Hippocampal formation (tissue), 2 donors: ENCODE results near the gene XAGE3.
"Not testable (repeated sequence)": the region's sequence is repeated elsewhere in the genome, so short reads cannot be mapped to it uniquely, and the experiment has no call there.

ENCODE experiments used
- DNase-seq, 2 donors: peaks; one replicate each; lab custom pipeline; 2025; lab: John Stamatoyannopoulos, UW

The XAGE3 gene, protein sequence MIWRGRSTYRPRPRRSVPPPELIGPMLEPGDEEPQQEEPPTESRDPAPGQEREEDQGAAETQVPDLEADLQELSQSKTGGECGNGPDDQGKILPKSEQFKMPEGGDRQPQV

DNA sequence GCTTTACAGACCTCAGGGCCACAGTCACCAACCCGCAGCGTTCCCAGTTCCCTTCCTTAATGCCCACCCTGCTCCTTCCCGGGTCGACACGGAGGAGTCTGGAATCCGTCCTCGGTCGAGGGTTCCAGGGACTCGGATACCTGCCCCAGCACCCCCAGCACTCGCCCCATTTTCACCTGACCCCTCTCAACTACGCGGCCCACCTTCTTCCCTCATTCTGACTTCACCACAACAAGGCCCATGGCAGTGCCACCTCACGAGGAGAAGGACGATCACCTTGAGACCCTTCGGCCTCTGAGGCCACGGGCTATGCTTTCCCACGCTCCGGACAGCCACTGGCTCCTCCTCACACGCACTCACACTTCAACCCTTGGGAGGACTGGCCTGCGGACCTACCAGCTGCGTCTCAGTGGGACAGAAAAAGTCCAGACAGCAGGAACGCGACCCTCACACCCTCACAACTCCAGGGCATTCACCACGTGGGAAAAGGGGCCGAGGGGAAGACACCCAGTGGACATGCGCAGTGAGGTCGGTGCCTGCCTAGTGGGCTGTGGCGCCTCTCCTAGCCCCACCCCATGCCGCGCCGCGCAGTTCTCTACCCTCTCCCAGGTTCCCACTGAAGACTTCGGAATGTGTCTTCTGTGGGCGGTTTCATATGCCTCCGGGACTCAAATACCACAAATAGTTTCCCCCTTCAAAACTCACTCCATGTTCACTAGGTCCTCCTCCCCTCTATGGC, at the start of gene XAGE3:
Gene XAGE3 (minus strand): TSS at position 474 of the 739 bp plus-strand sequence. CDS start 950 bp downstream, outside the sequence.
- no peak for DNase-seq

DNA sequence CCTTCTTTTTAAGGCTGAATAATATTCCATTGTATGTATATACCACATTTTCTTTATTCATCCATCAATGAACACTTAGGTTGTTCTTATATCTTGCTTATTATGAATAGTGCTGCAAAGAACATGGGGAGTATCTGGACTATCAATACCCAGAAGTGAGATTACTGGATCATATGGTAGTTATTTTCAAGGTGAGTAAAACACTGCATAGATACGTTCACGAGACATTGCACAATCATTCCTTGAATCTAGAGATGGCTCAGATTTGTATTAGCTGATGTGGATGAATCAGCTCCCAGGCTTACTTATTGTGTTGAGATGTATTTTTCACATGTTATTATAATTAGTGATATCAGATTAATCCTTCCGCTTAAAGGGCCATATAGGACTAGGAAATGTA, 46.8 kb upstream of the XAGE3 start:
- not testable (repeated sequence) for DNase-seq

GRCh38 chrX:52913681-52914080, 45.8 kb upstream of the XAGE3 start:
- not testable (repeated sequence) for DNase-seq

GRCh38 chrX:52909313-52909969, 41.6 kb upstream of the XAGE3 start:
- not testable (repeated sequence) for DNase-seq

GRCh38 chrX:52907900-52908299, 40.0 kb upstream of the XAGE3 start:
- not testable (repeated sequence) for DNase-seq

- not testable (repeated sequence) for DNase-seq
Measured at GRCh38 chrX:52907137-52907536, 39.3 kb upstream of the XAGE3 start.

DNA sequence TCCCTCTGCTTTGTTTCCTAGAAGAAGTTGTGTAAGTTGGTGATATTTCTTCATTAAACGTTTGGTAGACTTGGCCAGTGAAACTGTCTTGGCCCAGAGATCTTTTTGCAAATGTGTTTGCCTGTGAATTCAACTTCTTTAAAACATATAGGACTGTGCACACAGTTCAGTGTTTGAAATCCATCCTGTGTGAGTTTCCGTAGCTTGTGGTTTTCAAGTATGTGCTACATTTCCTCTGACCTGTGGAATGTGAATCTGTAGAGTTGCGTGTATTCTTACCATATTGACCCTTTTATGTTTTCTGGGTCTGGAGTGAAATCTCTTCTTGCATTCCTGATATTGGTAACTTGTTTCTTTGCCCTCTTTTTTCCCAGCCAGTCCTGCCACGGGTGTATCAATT, 38.2 kb upstream of the XAGE3 start:
- not testable (repeated sequence) for DNase-seq

DNA sequence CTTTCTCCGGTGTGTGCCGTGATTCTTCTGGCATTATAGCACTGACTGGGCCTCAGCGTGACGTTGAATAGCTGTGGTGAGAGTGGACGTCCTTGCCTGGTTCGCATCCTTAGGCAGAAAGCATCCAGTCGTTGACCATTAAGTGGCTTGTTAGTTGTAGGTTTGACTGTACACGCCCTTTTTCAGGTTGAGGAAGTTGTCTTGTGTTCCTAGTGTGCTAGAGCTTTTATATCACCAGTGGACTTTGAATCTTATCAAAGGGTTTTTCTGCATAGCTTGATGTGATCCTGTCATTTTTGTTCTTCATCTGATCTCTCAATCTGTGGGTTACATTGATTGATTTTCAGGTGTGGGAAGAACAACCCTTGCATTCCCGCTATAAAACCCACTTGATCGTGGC, 37.6 kb upstream of the XAGE3 start:
- not testable (repeated sequence) for DNase-seq

- DNase-seq = not testable (repeated sequence)
Measured at GRCh38 chrX:52896855-52897709, 29.2 kb upstream of the XAGE3 start, which contains the start of gene FAM156B. FAM156B (plus strand) TSS chrX:52897330; CDS start chrX:52907226, 9,896 bp downstream.

- not testable (repeated sequence) for DNase-seq
Measured at GRCh38 chrX:52896438-52896837, 28.6 kb upstream of the XAGE3 start.

GRCh38 chrX:52888090-52888489, 20.2 kb upstream of the XAGE3 start:
- not testable (repeated sequence) for DNase-seq

DNA sequence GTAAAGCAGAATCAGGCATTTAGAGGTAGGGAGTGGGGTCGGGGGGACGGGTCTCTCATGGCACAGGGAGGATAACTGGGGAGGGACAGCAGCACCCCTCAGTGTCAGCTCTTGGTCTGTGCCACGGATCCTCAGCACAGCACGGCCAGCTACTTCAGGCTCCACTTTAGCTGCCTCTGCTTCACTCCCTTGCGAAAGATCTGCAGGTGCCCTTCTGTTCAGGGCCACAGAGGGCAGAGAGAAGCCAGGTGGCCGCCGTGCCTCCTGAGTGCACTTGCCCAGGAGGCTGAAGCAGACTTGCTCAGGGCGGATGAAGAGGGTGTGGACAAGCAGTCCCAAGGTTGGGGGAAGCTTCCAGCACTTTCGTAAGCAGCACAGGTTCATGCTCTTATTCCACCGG, 19.6 kb upstream of the XAGE3 start:
- DNase-seq = not testable (repeated sequence)

GRCh38 chrX:52876386-52876785, 8.5 kb upstream of the XAGE3 start:
- DNase-seq = not testable (repeated sequence)

DNA sequence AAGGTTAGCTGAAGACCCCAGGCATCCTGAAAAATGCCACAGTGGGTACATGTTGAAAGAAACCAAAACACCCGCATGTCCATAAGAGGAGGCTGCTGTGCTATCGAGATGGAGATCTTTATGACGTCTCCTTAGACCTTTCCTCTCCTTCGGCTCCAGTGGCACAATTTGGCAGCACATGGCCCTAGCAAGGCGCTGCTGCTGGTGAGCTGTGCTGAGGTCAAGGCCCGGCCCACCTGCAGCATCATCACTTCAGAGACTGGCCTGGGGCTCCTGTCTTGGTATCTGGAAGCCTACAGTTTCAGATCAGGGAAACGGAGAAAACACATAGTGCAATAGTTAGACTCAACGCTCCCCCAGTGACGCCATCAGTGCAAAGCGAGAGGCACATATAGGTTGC, 7.6 kb upstream of the XAGE3 start:
- not testable (repeated sequence) for DNase-seq

DNA sequence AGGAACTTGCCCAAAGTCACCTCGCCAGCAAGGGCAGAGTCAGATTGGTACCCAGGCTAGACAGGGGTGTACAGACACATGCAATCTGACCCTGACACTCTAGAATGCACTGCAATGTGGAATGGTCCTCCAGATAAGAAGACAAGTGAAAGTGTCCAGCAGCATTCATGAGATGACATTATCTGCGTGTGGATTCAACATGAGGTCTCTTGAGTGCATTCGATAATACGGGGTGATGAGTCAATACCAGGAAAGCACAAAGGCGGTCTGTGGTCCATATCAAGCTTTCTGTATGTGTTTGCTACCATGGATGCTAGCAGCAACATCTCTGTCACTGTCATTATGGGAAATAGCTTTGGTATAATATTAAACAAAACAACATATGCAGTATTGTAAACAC, 6.8 kb upstream of the XAGE3 start:
- DNase-seq = no peak

- not testable (repeated sequence) for DNase-seq
Measured at GRCh38 chrX:52873825-52874224, 5.9 kb upstream of the XAGE3 start.

- no peak for DNase-seq
Measured at GRCh38 chrX:52870046-52870445, 2.2 kb upstream of the XAGE3 start.

- no peak for DNase-seq
Measured at GRCh38 chrX:52865343-52865998, 2.4 kb downstream of the XAGE3 start.

DNA sequence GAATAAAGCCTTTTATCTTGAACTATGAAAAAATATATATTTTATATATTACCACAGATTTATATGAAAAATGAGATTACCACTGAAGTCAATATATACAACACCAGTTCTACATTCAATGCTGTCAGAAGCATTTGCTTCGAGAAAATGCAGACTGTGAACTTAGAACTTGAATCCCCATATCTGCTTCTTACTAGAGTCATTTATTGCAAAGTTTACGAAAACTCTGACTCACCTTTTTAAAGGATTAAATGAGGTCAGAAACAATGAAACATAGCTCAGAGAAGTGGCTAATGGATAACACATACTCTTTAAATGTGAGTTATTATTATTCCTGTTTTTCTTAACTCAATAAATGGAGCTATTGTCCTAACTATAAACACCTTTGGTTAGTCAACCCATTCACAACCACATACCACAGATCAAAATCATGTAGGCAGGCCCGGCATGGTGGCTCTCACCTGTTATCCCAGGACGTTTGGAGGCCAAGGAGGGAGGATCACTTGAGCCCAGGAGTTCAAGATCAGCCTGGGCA, 10.8 kb downstream of the XAGE3 start:
- DNase-seq = not testable (repeated sequence)

GRCh38 chrX:52852110-52852860, 15.6 kb downstream of the XAGE3 start:
- no peak for DNase-seq
